Measurements from ENCODE around the gene SCLY. TPM values are rescaled to one million over a fixed set of nuclear protein-coding genes. Genes with fewer than 3 reads are reported as not detected.
"Not testable (repeated sequence)": the region's sequence is repeated elsewhere in the genome, so short reads cannot be mapped to it uniquely, and the experiment has no call there.

Gene SCLY
- total and polyA plus RNA-seq, 12 donors = 8.3 to 14.5 (median 11.4) TPM

DNA sequence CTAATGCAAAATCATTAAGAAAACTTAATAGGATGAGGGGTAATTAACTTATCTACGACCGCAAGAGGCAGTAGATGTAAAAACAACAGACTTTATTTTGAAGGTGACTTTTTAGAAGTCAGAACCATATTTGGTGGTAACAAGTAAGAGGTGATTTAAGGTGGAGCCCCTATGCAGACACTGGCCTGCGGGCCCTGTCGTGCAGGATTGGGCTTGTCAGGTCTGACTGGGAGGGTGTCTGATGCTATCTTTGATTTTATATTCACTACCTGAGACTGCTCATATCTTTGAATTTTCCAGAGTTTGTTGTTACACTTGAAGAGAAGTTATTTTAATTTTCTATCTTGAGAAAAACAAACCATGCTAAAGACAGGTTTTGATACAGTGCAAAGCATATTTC lies 29.1 kb upstream of the SCLY start:
- Histone ChIP-seq H3K4me1 (peaks cover 0 to 3% (median 0%) of the 10 kb centered on the region in 9 donors), H3K27ac (no peak overlapping the region), H3K4me3 (no peak overlapping the region), H3K36me3 (peaks cover 0 to 89% (median 25%) of the 10 kb centered on the region in 9 donors), H3K27me3 (no peaks in the 10 kb centered on the region), H3K9me3 (no peaks in the 10 kb centered on the region)
- TF ChIP-seq, protein P1, sequence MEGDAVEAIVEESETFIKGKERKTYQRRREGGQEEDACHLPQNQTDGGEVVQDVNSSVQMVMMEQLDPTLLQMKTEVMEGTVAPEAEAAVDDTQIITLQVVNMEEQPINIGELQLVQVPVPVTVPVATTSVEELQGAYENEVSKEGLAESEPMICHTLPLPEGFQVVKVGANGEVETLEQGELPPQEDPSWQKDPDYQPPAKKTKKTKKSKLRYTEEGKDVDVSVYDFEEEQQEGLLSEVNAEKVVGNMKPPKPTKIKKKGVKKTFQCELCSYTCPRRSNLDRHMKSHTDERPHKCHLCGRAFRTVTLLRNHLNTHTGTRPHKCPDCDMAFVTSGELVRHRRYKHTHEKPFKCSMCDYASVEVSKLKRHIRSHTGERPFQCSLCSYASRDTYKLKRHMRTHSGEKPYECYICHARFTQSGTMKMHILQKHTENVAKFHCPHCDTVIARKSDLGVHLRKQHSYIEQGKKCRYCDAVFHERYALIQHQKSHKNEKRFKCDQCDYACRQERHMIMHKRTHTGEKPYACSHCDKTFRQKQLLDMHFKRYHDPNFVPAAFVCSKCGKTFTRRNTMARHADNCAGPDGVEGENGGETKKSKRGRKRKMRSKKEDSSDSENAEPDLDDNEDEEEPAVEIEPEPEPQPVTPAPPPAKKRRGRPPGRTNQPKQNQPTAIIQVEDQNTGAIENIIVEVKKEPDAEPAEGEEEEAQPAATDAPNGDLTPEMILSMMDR (IDR thresholded peaks at IDR 0.05) = no peak
- DNase-seq (no peak), ATAC-seq (no peak)
- intact Hi-C loops (cut with DNase I) = no loop called here
- WGBS, 2 donors = 96 to 98% methylated on average over 4 of the region's 4 CpGs

DNA sequence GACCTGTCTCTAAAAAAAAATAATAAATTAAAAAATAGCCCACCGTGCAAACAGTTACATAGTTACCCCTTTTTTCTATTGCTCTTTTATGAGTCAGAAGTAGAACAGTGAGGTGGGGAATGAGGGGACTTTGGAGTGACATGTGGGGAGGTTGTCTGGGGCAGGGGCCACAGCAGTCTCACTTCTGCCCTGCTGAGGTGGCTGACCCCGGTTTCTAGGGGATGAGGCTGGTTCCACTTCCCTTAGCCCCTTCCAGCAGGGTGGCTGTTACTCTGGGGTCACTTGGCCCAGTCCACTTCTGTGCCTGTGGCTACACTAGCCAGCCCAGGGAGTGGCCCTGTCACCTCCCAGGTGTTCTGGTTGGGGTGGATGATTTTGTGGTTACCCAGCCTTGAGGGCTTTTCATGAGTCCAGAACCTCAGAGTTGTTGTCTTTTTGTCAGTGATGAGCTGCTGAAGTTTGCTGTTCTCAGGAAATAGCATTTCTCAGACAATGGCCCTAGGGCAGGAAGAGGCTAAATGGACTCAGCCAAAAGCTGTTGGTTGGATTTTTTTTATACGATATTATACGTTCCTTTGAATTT lies 28.0 kb upstream of the SCLY start:
- TF ChIP-seq, protein P1 (IDR thresholded peaks at IDR 0.05) = no peak
- intact Hi-C loops (cut with DNase I) = no loop called here
- H3K36me3 ChIP-seq = peaks cover 0 to 89% (median 22%) of the 10 kb centered on the region in 9 donors

DNA sequence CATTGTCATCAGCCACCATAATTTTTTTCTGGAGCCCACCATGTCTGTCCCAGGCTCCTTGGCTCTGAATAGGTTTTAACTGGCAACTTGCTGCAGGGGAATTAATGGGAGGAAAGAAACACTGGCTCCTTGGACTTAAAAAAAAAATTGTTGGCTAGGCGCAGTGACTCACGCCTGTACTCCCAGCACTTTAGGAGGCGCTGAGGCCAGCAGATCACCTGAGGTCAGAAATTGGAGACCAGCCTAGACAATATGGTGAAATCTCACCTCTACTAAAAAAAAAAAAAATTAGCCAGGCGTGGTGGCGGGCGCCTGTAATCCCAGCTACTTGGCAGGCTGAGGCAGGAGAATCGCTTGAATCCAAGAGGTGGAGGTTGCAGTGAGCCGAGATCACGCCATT lies 26.8 kb upstream of the SCLY start:
- 98 to 99% methylated on average over 9 of the region's 9 CpGs for WGBS, 2 donors
- H3K36me3 ChIP-seq = peaks cover 0 to 95% (median 33%) of the 10 kb centered on the region in 9 donors

More for the DNA sequence above, 28.0 kb upstream of the SCLY start:
- H3K4me3 ChIP-seq = no peak overlapping the region
- ATAC-seq = no peak
- no peaks in the 10 kb centered on the region for H3K9me3 ChIP-seq
- H3K27ac ChIP-seq = no peak overlapping the region
- DNase-seq = no peak
- H3K4me1 ChIP-seq = no peaks in the 10 kb centered on the region
- 49 to 58% methylated on average over 4 of the region's 4 CpGs for WGBS, 2 donors
- H3K27me3 ChIP-seq = no peaks in the 10 kb centered on the region

DNA sequence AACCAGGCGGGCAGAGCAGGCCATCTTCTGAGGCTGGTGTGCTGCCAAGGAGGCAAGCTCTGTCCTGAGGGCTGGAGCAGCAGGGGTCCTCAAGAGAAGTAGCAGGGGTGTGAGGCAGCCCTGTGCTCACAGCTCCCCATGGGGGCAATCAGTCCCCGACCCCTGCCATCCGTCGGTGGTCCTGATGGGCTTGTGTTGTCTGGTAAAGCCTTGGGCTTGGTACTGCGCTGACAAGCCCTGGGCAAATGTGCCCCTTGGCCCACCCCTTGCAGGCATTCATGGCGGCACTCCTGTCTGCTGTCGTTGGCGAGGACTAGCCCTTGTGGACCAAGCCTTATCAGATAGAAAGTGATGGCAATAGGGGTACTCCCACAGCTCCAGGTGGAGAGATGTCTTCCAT lies 22.6 kb upstream of the SCLY start:
- H3K4me1 ChIP-seq = peaks cover 0 to 7% (median 0%) of the 10 kb centered on the region in 9 donors
- ATAC-seq (no peak), DNase-seq (no peak)
- no peak overlapping the region for H3K27ac ChIP-seq
- TF ChIP-seq, protein P1 (IDR thresholded peaks at IDR 0.05) = no peak
- WGBS, 2 donors = 96 to 98% methylated on average over 8 of the region's 8 CpGs
- H3K9me3 ChIP-seq = no peaks in the 10 kb centered on the region
- intact Hi-C loops (cut with DNase I) = no loop called here
- H3K27me3 ChIP-seq = no peaks in the 10 kb centered on the region
- peaks cover 0 to 100% (median 31%) of the 10 kb centered on the region in 9 donors for H3K36me3 ChIP-seq
- no peak overlapping the region for H3K4me3 ChIP-seq

More for the DNA sequence above, 26.8 kb upstream of the SCLY start:
- H3K27ac ChIP-seq; intact Hi-C loops (cut with DNase I); H3K4me1 ChIP-seq; H3K27me3 ChIP-seq; H3K9me3 ChIP-seq; ATAC-seq; DNase-seq; H3K4me3 ChIP-seq: not testable (repeated sequence)

DNA sequence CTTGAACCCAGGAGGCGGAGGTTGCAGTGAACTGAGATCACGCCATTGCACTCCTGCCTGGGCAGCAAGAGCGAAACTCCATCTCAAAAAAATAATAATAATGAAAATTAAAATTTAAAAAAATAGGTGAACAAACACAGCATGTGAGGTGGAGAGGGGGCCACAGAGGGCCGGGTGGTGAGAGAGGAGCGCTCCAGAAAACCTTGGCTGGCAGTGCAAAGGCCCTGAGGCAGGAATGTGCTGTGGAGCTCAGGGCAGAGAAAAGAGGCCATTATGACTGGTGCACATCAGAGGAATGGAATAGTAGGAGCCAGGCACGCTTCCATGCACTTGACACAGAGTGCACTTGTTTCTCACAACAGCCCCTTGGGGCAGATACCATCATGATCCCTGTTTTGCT lies 21.6 kb upstream of the SCLY start:
- H3K9me3 ChIP-seq = no peaks in the 10 kb centered on the region
- H3K27ac ChIP-seq = no peak overlapping the region
- 86 to 89% methylated on average over 6 of the region's 6 CpGs for WGBS, 2 donors
- ATAC-seq (no peak), DNase-seq (no peak)
- peaks cover 0 to 98% (median 34%) of the 10 kb centered on the region in 9 donors for H3K36me3 ChIP-seq
- intact Hi-C loops (cut with DNase I) = no loop called here
- H3K27me3 ChIP-seq = no peaks in the 10 kb centered on the region
- H3K4me3 ChIP-seq = no peak overlapping the region
- H3K4me1 ChIP-seq = peaks cover 0 to 7% (median 0%) of the 10 kb centered on the region in 9 donors
- TF ChIP-seq, protein P1 (IDR thresholded peaks at IDR 0.05) = no peak

Measured in heart right ventricle (tissue), 16 donors.